ENCODE data around the gene LRRC52. TPM values are rescaled to one million over a fixed set of nuclear protein-coding genes. Genes with fewer than 3 reads are reported as not detected.

LRRC52 gene
- total and polyA plus RNA-seq, 9 of the 15 experiments (the other 6 are each of a cell fraction or from before 2014, with no cell fraction given), result not detected

DNA sequence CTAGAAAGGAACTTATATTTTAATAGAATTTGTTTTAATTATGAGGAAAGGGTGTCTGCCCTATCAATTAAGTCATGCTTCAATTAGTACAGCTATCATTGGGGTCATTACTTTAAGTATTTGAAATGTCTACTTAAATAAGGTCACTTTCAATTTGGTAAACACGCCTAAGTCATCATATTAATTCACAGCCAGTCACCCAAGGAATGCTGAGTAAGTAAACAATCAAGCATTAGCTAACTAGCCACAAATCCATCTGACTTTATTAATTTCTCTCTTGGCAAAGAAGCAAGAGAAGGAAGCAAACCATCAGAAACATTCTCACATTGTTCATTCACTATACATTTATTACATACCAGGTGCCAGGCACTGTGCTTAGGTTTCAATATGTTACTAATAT, 1.2 kb upstream of the LRRC52 start:
- H4K20me1 ChIP-seq (replicated peaks; ENCODE audit: control insufficient read depth, insufficient read depth, low read length), result no peaks in the 10 kb centered on the region; the same call in 1 of the 2 replicates
- in situ Hi-C loops (cut with MboI) (no loop called here), intact Hi-C loops (cut with micrococcal nuclease) (loop anchor here (5.0 kb wide), 1 partner anchor 40 kb away; no protein-coding TSS in a partner anchor)
- 0% methylated on average over 1 of the region's 1 CpG for WGBS (ENCODE audit: insufficient coverage, low coverage, missing lambda C conversion rate)
- no peak overlapping the region for H3K4me2 ChIP-seq (ENCODE audit: insufficient read depth, low read length)
- peaks cover 3 to 26% of the 10 kb centered on the region in 2 experiments for H3K27me3 ChIP-seq (ENCODE audit: control insufficient read depth in 2 of 2, insufficient read depth in 2 of 2, low read length in 2 of 2)
- POLR2A ChIA-PET, result interaction anchor here (0.8 to 1.4 kb wide), 2 partner anchors 9 to 10 kb away, joined by 3 to 5 read pairs; no protein-coding TSS in a partner anchor
- no peaks in the 10 kb centered on the region for H3K79me2 ChIP-seq (ENCODE audit: control insufficient read depth, insufficient read depth, low read length)
- no peaks in the 10 kb centered on the region for H3K9me3 ChIP-seq (replicated peaks; ENCODE audit: control insufficient read depth, insufficient read depth, low read depth, low read length)
- H2AFZ ChIP-seq (ENCODE audit: low read depth, low read length), result no peak overlapping the region
- no peaks in the 10 kb centered on the region for H3K4me1 ChIP-seq (replicated peaks in 1 of 2; ENCODE audit: control insufficient read depth in 2 of 2, insufficient read depth in 2 of 2, low read length in 2 of 2)
- H3K4me3 ChIP-seq, result no peak overlapping the region
- ATAC-seq, result no peak
- BruUV-seq (replicated peaks), result no TSS peak
- H3K9me1 ChIP-seq (ENCODE audit: control insufficient read depth, insufficient read depth, low read length), result no peaks in the 10 kb centered on the region
- no peak for DNase-seq (ENCODE audit: extremely low read depth in 1 of 4, low spot score in 3 of 4)
- H3K36me3 ChIP-seq (ENCODE audit: control insufficient read depth, insufficient read depth, low read length), result no peaks in the 10 kb centered on the region
- H3K27ac ChIP-seq (ENCODE audit: extremely low read depth, low read depth, low read length), result no peak overlapping the region
- H3K9ac ChIP-seq (ENCODE audit: insufficient read depth in 1 of 2, low read depth in 2 of 2, low read length in 2 of 2), result no peak overlapping the region
- no peak for FAIRE-seq
- CTCF ChIA-PET (ENCODE audit: low intra/inter-chr PET ratio), result no interaction called here
- no peak for TF ChIP-seq KDM2B (CRISPR knock-in tag; IDR thresholded peaks at IDR 0.05)
- TF ChIP-seq ADNP (tag; IDR thresholded peaks at IDR 0.05), result no peak
- no peak for TF ChIP-seq MEF2D (tag; conservative IDR thresholded peaks at IDR 0.05; ENCODE audit: low read depth)
- TF ChIP-seq, protein P1, sequence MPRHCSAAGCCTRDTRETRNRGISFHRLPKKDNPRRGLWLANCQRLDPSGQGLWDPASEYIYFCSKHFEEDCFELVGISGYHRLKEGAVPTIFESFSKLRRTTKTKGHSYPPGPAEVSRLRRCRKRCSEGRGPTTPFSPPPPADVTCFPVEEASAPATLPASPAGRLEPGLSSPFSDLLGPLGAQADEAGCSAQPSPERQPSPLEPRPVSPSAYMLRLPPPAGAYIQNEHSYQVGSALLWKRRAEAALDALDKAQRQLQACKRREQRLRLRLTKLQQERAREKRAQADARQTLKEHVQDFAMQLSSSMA (CRISPR knock-in tag; IDR thresholded peaks at IDR 0.05), result no peak
- TF ChIP-seq ZNF134 (CRISPR knock-in tag; conservative IDR thresholded peaks at IDR 0.05), result no peak
- TF ChIP-seq, protein P2, sequence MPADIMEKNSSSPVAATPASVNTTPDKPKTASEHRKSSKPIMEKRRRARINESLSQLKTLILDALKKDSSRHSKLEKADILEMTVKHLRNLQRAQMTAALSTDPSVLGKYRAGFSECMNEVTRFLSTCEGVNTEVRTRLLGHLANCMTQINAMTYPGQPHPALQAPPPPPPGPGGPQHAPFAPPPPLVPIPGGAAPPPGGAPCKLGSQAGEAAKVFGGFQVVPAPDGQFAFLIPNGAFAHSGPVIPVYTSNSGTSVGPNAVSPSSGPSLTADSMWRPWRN (IDR thresholded peaks at IDR 0.05; ENCODE audit: low read depth), result no peak
- no peak for TF ChIP-seq NCOA1 (IDR thresholded peaks at IDR 0.05; ENCODE audit: low read depth)
- TF ChIP-seq, protein P3, sequence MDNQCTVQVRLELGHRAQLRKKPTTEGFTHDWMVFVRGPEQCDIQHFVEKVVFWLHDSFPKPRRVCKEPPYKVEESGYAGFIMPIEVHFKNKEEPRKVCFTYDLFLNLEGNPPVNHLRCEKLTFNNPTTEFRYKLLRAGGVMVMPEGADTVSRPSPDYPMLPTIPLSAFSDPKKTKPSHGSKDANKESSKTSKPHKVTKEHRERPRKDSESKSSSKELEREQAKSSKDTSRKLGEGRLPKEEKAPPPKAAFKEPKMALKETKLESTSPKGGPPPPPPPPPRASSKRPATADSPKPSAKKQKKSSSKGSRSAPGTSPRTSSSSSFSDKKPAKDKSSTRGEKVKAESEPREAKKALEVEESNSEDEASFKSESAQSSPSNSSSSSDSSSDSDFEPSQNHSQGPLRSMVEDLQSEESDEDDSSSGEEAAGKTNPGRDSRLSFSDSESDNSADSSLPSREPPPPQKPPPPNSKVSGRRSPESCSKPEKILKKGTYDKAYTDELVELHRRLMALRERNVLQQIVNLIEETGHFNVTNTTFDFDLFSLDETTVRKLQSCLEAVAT (IDR thresholded peaks at IDR 0.05), result no peak
- TF ChIP-seq, protein P4, sequence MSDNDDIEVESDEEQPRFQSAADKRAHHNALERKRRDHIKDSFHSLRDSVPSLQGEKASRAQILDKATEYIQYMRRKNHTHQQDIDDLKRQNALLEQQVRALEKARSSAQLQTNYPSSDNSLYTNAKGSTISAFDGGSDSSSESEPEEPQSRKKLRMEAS (CRISPR knock-in tag; IDR thresholded peaks at IDR 0.05), result no peak
- no peak for TF ChIP-seq ZNF589 (CRISPR knock-in tag; IDR thresholded peaks at IDR 0.05; ENCODE audit: low read depth)
- no peak for TF ChIP-seq ZNF77 (CRISPR knock-in tag; IDR thresholded peaks at IDR 0.05)
- no peak for TF ChIP-seq MECOM (CRISPR knock-in tag; IDR thresholded peaks at IDR 0.05)
- no peak for TF ChIP-seq GATA2 (CRISPR knock-in tag; IDR thresholded peaks at IDR 0.05)
- no peak for TF ChIP-seq KLF1 (tag; IDR thresholded peaks at IDR 0.05)
- no peak for TF ChIP-seq MTA1 (IDR thresholded peaks at IDR 0.05; ENCODE audit: borderline replicate concordance)
- TF ChIP-seq, protein P5, sequence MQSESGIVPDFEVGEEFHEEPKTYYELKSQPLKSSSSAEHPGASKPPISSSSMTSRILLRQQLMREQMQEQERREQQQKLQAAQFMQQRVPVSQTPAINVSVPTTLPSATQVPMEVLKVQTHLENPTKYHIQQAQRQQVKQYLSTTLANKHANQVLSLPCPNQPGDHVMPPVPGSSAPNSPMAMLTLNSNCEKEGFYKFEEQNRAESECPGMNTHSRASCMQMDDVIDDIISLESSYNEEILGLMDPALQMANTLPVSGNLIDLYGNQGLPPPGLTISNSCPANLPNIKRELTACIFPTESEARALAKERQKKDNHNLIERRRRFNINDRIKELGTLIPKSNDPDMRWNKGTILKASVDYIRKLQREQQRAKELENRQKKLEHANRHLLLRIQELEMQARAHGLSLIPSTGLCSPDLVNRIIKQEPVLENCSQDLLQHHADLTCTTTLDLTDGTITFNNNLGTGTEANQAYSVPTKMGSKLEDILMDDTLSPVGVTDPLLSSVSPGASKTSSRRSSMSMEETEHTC (IDR thresholded peaks at IDR 0.05), result no peak
